Tongue (tissue), 3 donors: Measurements from ENCODE around the gene IRX6. TPM values are rescaled to one million over a fixed set of nuclear protein-coding genes. Genes with fewer than 3 reads are reported as not detected.

Experiments used
- DNase-seq: peaks from one replicate; pipeline ENCODE4 v3.0.0-alpha.2; 2015
- small RNA-seq: library from RNA; depleted of rRNA; stranded (forward); fragments of <200 nt; gene quantifications from one replicate; pipeline ENCODE3, GENCODE V24; 2014; ENCODE audit warnings: low replicate concordance
- total RNA-seq: library from RNA; depleted of rRNA; stranded (reverse); fragments of >200 nt; gene quantifications from one replicate; pipeline ENCODE4 v1.2.3, GENCODE V29; 2014

The IRX6 gene
- total RNA-seq, 1 donor from 2014 or later: 0.10 TPM

DNA sequence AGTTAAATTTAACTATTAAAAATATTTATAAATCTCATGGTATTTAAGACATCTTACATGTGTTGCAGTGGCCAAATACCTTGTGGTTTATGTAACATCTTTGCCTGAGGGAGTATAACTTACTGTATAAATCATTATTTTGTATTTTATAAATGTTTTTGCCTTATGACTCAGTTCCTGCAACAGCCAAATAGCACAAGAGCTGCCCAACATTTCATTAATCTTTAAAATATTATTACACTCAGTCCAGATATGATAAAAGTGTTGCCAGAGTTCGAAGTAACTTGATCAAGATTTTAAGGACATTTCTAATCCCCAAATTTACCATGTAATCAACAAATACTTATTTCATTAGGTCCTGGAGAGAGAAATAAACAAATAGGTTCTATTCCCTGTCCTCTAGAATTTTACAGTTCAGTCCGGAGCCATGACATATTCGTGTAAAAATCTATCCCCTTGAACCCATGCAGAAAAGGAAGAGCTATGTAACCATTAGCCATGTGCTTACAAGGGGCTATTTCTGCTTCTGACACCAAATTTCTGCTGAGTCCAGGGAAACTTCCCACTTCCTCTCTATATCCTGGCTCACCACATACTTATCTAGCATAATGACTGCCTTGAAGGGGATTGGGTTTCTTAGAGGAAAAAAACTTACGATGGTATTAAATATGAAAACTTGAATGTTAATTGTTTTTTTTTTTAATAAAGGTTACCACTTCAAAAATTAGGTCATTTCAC, 44.0 kb downstream of the IRX6 start:
- peak; percentile 32 for DNase-seq

- DNase-seq: peak; percentile 35
Measured at GRCh38 chr16:55369151-55369550, 45.1 kb downstream of the IRX6 start.

- DNase-seq: peak; percentile 84
Measured at GRCh38 chr16:55370762-55371482, 46.9 kb downstream of the IRX6 start.

GRCh38 chr16:55372792-55373488, 48.9 kb downstream of the IRX6 start:
- DNase-seq: no peak

- no peak for DNase-seq
Measured at GRCh38 chr16:55373489-55373832, 49.5 kb downstream of the IRX6 start.

DNA sequence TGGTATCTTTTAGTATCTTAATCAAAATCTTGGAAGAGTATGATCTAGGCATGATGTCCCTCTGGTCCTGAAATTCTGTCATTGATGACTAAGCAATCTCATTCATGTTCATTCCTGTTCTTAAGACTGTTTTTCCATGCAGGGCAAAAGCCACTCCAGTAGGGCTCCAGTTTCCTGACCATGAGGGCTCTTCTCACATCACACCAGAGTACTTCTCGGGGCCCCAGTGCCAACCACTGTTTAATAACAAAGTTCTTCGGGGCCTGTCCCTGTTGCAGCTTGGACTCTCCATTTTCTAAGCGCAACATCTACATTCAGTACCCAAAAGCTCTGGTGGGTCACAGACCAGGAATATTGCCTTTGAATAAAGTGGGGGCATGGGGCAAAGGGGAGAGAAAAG, 52.0 kb downstream of the IRX6 start:
- no peak for DNase-seq

GRCh38 chr16:55376567-55377167, 52.7 kb downstream of the IRX6 start:
- no peak for DNase-seq

DNA sequence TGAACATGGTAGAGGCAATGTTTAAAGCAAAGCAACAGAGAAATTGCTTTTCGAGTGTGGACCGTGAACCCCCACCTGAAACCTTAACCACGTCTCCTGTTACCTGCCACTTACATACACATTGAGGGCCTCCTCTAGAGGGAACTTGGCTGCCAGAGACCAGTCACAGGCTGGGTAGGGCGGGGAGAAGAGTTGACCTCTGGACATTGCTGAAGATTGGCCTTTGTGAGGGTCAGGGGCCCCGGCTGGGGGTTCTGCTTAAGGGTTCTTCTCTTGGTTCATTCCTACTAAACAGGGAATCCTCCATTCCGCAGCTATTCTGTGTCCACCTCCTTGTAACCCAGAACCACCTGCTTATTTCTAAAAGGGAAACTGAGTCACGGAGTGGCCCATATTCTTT, 53.8 kb downstream of the IRX6 start:
- no peak for DNase-seq

GRCh38 chr16:55378616-55379015, 54.6 kb downstream of the IRX6 start:
- no peak for DNase-seq

DNA sequence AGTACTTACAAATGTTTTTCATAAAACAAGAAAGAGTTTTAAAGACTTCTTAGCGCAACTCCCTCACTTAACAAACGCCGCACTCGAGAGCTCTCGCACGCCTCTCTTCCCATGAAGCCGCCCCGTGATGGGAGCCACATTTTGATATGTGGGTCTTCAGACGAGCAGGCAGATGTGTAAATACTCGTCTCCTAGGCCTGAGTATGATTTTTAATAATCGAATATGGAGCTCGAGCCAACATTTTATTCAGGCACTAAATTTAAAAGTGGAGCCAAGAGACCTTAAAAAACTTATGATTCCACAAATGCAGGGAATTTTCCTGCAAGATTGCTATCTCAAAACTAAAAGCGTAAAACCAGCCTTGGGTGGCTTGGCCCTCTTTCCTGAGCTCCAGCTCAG, 55.4 kb downstream of the IRX6 start:
- DNase-seq: no peak

GRCh38 chr16:55379876-55380390, 55.9 kb downstream of the IRX6 start:
- no peak for DNase-seq

Small RNAs within 50 kb of the gene (small RNA-seq; reads per million reads assigned to genes)
- not detected for gene RN7SL841P

Other genes starting within 250 kb of the IRX6 start
- 363 TPM for gene MMP2, start 155.0 kb downstream of the IRX6 start, total RNA-seq
- 27.0 TPM for gene LPCAT2, start 184.9 kb downstream of the IRX6 start, total RNA-seq
- gene CAPNS2, start 242.5 kb downstream of the IRX6 start, total RNA-seq: 36.0 TPM